GM12878 (cell line): ENCODE results near the gene CNMD. TPM values are rescaled to one million over a fixed set of nuclear protein-coding genes. Genes with fewer than 3 reads are reported as not detected.

Experiments used
- BCL3 ChIP-seq: IDR thresholded peaks from 2 replicates; pipeline ENCODE4 v1.6.1; 2011; ENCODE audit warnings: borderline replicate concordance, low read depth, mild to moderate bottlenecking, moderate library complexity, low read length; ENCODE audit not compliant: insufficient read depth, poor library complexity, severe bottlenecking
- BMI1 ChIP-seq: fragments of 450-650 bp; IDR thresholded peaks from 2 replicates; pipeline ENCODE4 v1.6.1; 2016; ENCODE audit warnings: mild to moderate bottlenecking, moderate library complexity, borderline replicate concordance
- CEBPB ChIP-seq, 2 experiments: fragments of 150-350 bp in 1 of 2; IDR thresholded peaks; 2 replicates each; pipeline ENCODE4 v1.6.1; 2012 to 2014; ENCODE audit warnings: low read depth in 2 of 2, low read length in 2 of 2, borderline replicate concordance in 1 of 2, inconsistent platforms in 1 of 2
- CTCF ChIP-seq, 3 experiments: IDR thresholded peaks in 2 of 3; conservative IDR thresholded peaks in 1 of 3; 2 replicates each; pipeline ENCODE4 v1.5.1; 2011; ENCODE audit warnings: low read depth in 3 of 3, low read length in 3 of 3, mild to moderate bottlenecking in 3 of 3, control low read depth in 2 of 3, moderate library complexity in 2 of 3, inconsistent platforms in 1 of 3, mixed read lengths in 1 of 3; ENCODE audit not compliant: control insufficient read depth in 2 of 3, insufficient read depth in 1 of 3; ENCODE audit errors: extremely low read depth in 1 of 3
- E2F8 ChIP-seq: fragments of 450-650 bp; IDR thresholded peaks from 2 replicates; pipeline ENCODE4 v1.6.1; 2018; ENCODE audit warnings: mild to moderate bottlenecking, low read depth, moderate library complexity; ENCODE audit not compliant: partially characterized antibody
- EP300 ChIP-seq, 2 experiments: fragments of 150-350 bp in 1 of 2; IDR thresholded peaks; 2 replicates each; pipeline ENCODE4 v1.6.1; 2011 to 2012; ENCODE audit warnings: low read depth in 2 of 2, low read length in 2 of 2, borderline replicate concordance in 1 of 2, improper control_type of control experiment in 1 of 2, inconsistent platforms in 1 of 2; ENCODE audit not compliant: control insufficient read depth in 1 of 2
- GABPA ChIP-seq: IDR thresholded peaks from 2 replicates; pipeline ENCODE4 v1.6.1; 2014; ENCODE audit warnings: antibody characterized with exemption, low read depth, mild to moderate bottlenecking, inconsistent platforms
- JUND ChIP-seq: IDR thresholded peaks from 2 replicates; pipeline ENCODE4 v1.6.1; 2012; ENCODE audit warnings: low read depth, mild to moderate bottlenecking, low read length, improper control_type of control experiment, moderate library complexity
- KDM1A ChIP-seq: fragments of 200-600 bp; sonication (generic); IDR thresholded peaks from 2 replicates; pipeline ENCODE4 v1.6.1; 2016; ENCODE audit warnings: borderline replicate concordance
- NFYB ChIP-seq: IDR thresholded peaks from 2 replicates; pipeline ENCODE4 v1.6.1; 2011; ENCODE audit warnings: low read depth, mild to moderate bottlenecking, low read length, improper control_type of control experiment, moderate library complexity; ENCODE audit not compliant: insufficient read depth
- NKRF ChIP-seq: fragments of 450-650 bp; conservative IDR thresholded peaks from 2 replicates; pipeline ENCODE4 v1.6.1; 2017; ENCODE audit warnings: mild to moderate bottlenecking, moderate library complexity
- NR2C2 ChIP-seq: IDR thresholded peaks from 2 replicates; pipeline ENCODE4 v1.6.1; 2011; ENCODE audit warnings: borderline replicate concordance, low read depth; ENCODE audit not compliant: control insufficient read depth, insufficient read length
- PAX5 ChIP-seq: IDR thresholded peaks from 2 replicates; pipeline ENCODE4 v1.6.1; 2011; ENCODE audit warnings: low read depth, low read length, borderline replicate concordance
- RAD21 ChIP-seq: IDR thresholded peaks from 2 replicates; pipeline ENCODE4 v1.6.1; 2011; ENCODE audit warnings: mild to moderate bottlenecking, low read depth, low read length, moderate library complexity; ENCODE audit not compliant: insufficient read depth
- SKIL ChIP-seq: fragments of 450-650 bp; IDR thresholded peaks from 2 replicates; pipeline ENCODE4 v1.6.1; 2017; ENCODE audit warnings: mild to moderate bottlenecking, low read depth, inconsistent platforms; ENCODE audit not compliant: poor library complexity, severe bottlenecking
- SMAD1 ChIP-seq: fragments of 450-650 bp; IDR thresholded peaks from 2 replicates; pipeline ENCODE4 v1.6.1; 2018; ENCODE audit warnings: mild to moderate bottlenecking, low read depth; ENCODE audit not compliant: partially characterized antibody
- SMC3 ChIP-seq: IDR thresholded peaks from 2 replicates; pipeline ENCODE4 v1.6.1; 2011; ENCODE audit warnings: low read length, improper control_type of control experiment, borderline replicate concordance
- TCF12 ChIP-seq: IDR thresholded peaks from 2 replicates; pipeline ENCODE4 v1.6.1; 2011; ENCODE audit warnings: low read depth, mild to moderate bottlenecking, low read length
- ZNF384 ChIP-seq: IDR thresholded peaks from 2 replicates; pipeline ENCODE4 v1.6.1; 2012; ENCODE audit warnings: low read depth, mild to moderate bottlenecking, low read length, improper control_type of control experiment, borderline replicate concordance
- polyA plus RNA-seq, 11 experiments: library from polyadenylated mRNA; depleted of rRNA in 4 of 11; unstranded in 6 of 11; stranded (reverse) in 5 of 11; fragments of >200 nt; fragmentation: Nextera tagmentation in 4 of 11; fragmentation: Illumina TruSeq in 1 of 11; extraction: Ambion mirVana in 4 of 11; extraction: Trizol in 1 of 11; gene quantifications; 1 replicate in 1 of 11; 2 replicates in 10 of 11; pipeline versions ENCODE4 v1.2.1 to v1.2.3, GENCODE V29; 2011 to 2016; ENCODE audit warnings: inconsistent platforms in 2 of 11, missing spikeins in 2 of 11, low read depth in 1 of 11
- total RNA-seq, 4 experiments: library from RNA; depleted of rRNA in 3 of 4; stranded (reverse); fragments of >200 nt in 3 of 4; fragmentation: Illumina TruSeq in 1 of 4; extraction: Trizol in 1 of 4; gene quantifications; 2 replicates each; pipeline versions ENCODE4 v1.2.1 to v1.2.3, GENCODE V29; 2013 to 2021

The CNMD gene
- total and polyA plus RNA-seq, 10 of the 15 experiments (the other 5 are each of a cell fraction or from before 2014, with no cell fraction given): 0.31 to 1.6 (median 0.73) TPM

GRCh38 chr13:52665325-52665724, 74.3 kb downstream of the CNMD start (continued):
- TF ChIP-seq SMC3 (peak; percentile 62; the same call in 1 of the 2 replicates), PAX5 (no peak), BMI1 (no peak), RAD21 (peak; percentile 60), NR2C2 (no peak), CTCF (IDR thresholded peaks at IDR 0.05 in 2 of 3, conservative IDR thresholded peaks at IDR 0.05 in 1 of 3; ENCODE audit: control insufficient read depth in 2 of 3, extremely low read depth in 1 of 3, insufficient read depth in 1 of 3, low read depth in 3 of 3, low read length in 3 of 3) (peak; percentile 38 to 53 (median 52); a peak in 4 of 6 replicates), KDM1A (no peak), SKIL (no peak), EP300 (IDR thresholded peaks at IDR 0.05; ENCODE audit: borderline replicate concordance in 1 of 2, control insufficient read depth in 1 of 2, low read depth in 2 of 2, low read length in 2 of 2) (no peak), TCF12 (no peak), JUND (no peak), BCL3 (no peak), ZNF384 (peak; percentile 91), NFYB (no peak), E2F8 (no peak), GABPA (no peak), CEBPB (IDR thresholded peaks at IDR 0.05; ENCODE audit: borderline replicate concordance in 1 of 2, low read depth in 2 of 2, low read length in 2 of 2) (no peak), SMAD1 (no peak), NKRF (no peak)
